ENCODE measurements around the gene ANKRD55.
"Not testable (repeated sequence)": the region's sequence is repeated elsewhere in the genome, so short reads cannot be mapped to it uniquely, and the experiment has no call there.

Gene ANKRD55

GRCh38 chr5:56144211-56144610 lies 88.9 kb downstream of the ANKRD55 start:
- no peak for DNase-seq (ENCODE audit: low read depth in 2 of 2)

DNA sequence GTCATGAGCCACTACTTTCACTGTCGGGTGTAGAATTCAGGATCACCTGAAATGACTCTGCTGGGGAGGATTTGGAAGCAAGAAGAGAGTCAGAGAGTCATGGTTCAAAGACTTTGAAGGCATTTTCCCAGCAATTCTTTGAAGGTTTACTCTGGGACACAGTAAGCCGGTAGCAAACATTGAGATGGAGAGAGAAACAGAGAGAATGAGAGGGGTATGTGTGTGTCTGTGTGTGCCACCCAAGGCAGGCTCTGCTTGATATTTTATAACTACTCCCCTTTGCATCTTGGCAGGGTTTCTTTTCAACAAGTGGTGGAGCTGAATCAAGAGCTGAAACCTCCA lies 89.8 kb downstream of the ANKRD55 start:
- no peak for DNase-seq (ENCODE audit: low read depth in 2 of 2)

- DNase-seq (ENCODE audit: low read depth in 2 of 2): no peak
These were observed 90.3 kb downstream of the ANKRD55 start for GRCh38 chr5:56142614-56143372.

- DNase-seq (ENCODE audit: low read depth in 2 of 2): no peak
These were observed 90.9 kb downstream of the ANKRD55 start for GRCh38 chr5:56142233-56142613.

DNA sequence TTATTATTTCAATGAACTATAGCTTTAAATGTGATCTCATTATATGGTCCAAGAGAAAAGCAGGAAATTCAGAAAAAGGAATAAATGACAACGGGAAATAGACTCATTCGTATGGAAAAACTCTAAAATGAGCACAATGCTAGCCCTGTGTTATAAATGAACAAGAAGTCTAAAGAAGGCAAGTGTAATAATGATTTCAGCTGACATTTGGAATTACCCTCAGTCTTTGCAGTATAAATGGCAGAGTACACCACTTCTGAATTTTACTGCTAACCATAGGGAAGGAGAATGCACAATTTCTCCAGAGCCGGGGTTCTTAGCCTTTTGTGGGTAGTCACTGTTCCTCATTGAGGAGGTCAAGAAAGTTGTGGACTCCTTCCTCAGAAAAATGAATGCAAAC lies 93.1 kb downstream of the ANKRD55 start:
- no peak for DNase-seq (ENCODE audit: low read depth in 2 of 2)

DNA sequence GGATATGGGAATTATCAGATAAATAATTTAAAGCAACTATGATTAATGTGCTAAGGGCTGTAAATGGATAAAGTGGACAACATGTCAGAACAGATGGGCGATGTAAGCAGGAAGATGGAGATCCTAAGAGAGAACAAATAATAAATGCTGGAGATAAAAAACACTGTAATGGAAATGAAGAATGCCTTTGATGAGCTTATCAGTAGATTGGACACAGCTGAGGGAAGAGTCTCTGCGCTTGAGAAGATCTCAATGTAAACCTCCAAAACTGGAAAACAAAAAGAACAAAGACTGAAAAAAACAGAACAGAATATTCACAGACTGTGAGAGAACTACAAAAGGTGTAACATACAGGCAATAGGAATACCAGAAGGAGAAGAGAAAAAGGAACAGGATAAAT lies 102.5 kb downstream of the ANKRD55 start:
- DNase-seq (ENCODE audit: low read depth in 2 of 2): no peak

DNA sequence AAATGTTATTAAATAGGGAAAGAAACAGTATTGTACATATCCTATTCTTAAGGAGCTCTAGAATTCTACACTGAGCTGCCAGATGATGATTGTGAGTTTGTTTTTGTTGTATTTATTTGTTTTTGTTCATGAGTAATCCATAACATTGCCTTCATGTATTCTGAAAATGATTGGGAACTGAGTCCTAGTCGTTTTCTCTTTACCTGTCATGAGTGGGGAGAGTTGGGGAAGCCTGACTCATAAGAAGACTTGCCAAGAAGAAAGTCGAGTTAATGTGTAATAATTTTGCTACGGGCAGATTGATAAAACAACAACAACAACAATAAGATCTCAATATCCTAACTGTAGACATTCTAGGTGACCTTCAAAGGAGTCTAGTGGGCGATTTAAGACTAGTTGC lies 103.8 kb downstream of the ANKRD55 start:
- no peak for DNase-seq (ENCODE audit: low read depth in 2 of 2)

- DNase-seq (ENCODE audit: low read depth in 2 of 2): no peak
These were observed 105.0 kb downstream of the ANKRD55 start for GRCh38 chr5:56128113-56128512.

GRCh38 chr5:56126487-56127179 lies 106.5 kb downstream of the ANKRD55 start:
- DNase-seq (ENCODE audit: low read depth in 2 of 2): no peak

GRCh38 chr5:56123531-56124243 lies 109.4 kb downstream of the ANKRD55 start:
- no peak for DNase-seq (ENCODE audit: low read depth in 2 of 2)

DNA sequence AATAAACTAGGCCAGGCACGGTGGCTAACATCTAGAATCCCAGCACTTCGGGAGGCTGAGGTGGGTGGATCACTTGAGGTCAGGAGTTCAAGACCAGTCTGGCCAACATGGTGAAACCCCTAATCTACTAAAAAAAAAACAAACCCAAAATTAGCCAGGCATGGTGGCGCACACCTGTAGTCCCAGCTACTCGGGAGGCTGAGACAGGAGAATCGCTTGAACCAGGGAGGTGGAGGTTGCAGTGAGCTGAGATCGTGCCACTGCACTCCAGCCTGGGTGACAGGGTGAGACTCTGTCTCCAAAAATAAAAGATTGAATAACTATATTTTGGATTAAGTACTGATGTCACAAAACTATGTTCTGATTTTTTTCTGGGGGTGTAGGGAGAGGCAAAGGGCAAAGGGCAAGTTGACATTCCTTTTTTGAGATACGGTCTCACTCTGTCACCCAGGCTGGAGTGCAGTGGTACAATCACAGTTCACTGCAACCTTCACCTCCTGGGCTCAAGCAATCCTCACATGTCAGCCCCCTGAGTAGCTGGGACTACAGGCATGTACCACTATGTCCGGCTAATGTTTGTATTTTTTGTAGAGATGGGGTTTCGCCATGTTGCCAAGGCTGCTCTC lies 110.7 kb downstream of the ANKRD55 start:
- not testable (repeated sequence) for DNase-seq (ENCODE audit: low read depth in 2 of 2)

- DNase-seq (ENCODE audit: low read depth in 2 of 2): no peak
These were observed 114.1 kb downstream of the ANKRD55 start for GRCh38 chr5:56119050-56119449.

GRCh38 chr5:56116599-56117141 lies 116.5 kb downstream of the ANKRD55 start:
- DNase-seq (ENCODE audit: low read depth in 2 of 2): no peak

GRCh38 chr5:56115589-56115988 lies 117.5 kb downstream of the ANKRD55 start:
- DNase-seq (ENCODE audit: low read depth in 2 of 2): no peak

- no peak for DNase-seq (ENCODE audit: low read depth in 2 of 2)
These were observed 120.5 kb downstream of the ANKRD55 start for GRCh38 chr5:56112526-56113121.

GRCh38 chr5:56111404-56111781 lies 121.7 kb downstream of the ANKRD55 start:
- DNase-seq (ENCODE audit: low read depth in 2 of 2): no peak

GRCh38 chr5:56110646-56111403 lies 122.3 kb downstream of the ANKRD55 start:
- no peak for DNase-seq (ENCODE audit: low read depth in 2 of 2)

DNA sequence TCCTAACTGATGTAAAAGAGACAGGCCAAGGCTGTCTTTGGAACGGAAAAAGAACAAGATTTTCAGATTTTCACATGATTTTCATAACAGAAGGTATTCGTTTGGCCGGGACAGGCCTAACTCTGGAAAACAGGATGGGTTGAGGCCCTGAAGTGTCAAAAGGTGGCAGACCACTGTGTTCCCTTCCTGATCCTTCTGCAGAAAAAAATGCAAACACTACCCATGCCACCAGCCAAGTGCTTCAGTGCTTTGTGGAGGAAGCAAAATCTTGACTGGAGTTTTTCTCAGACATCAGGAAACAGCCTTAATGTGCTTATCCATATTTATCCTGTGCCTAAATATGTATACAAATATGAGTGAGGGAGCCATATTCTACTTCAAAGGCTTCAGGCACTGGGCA lies 124.9 kb downstream of the ANKRD55 start:
- DNase-seq (ENCODE audit: low read depth in 2 of 2): no peak

DNA sequence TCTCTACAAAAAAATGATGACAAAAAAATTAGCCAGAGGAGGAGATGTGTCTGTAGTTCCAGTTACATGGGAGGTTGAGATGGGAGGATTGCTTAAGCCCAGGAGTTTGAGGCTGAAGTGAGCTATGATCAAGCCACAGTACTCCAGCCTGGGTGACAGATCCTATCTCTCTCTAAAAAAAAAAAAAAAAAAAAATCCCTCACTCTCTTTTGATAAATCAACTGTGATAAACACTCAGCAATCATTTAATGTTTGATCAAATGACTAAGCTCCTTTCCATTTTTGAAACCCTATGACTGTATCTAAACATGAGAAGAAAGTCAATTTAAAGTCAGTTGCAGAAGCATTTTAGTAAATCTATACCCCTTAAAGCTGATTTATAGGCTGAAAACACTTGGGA lies 126.3 kb downstream of the ANKRD55 start:
- no peak for DNase-seq (ENCODE audit: low read depth in 2 of 2)

DNA sequence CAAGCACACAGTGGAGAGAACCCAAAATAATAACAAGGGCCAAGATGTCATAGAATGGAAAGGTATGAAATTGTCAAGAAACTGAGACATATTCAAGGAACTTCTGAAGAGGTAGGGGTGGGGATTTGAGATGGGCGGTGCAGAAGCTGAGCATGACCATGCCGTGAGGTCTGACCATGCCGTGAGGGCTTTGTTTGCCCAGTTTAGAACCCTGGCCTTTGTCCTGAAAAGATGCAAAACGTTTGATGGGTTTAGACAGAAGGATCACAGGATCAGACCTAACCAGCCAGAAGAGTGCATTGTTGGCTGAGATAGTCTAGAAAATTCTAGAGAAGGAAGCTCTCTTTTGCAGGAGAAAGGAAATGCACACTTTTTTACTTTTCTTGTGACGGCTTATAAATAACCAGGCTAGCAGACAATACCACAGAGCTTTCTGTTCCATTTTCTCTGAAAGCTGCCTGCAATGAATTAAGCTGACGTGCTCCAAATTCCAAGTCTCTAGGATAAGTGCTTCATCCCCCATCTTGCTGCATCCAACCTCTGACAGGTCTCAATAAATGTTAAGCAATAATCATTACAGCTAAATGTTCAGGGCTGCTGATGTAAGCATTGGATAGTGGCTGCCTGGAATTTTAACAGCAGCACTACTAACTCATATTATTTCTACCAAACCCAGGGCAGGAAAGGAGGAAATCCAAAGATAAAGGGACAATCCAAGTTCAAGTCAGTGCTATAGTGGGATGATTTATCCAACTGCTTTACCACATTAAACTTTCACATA lies 127.4 kb downstream of the ANKRD55 start:
- DNase-seq (ENCODE audit: low read depth in 2 of 2): no peak
